IMR-90 (cell line): Measurements from ENCODE around the gene SAFB2. TPM values are rescaled to one million over a fixed set of nuclear protein-coding genes. Genes with fewer than 3 reads are reported as not detected.

ENCODE experiments used
- ATAC-seq: fragments of 200-7000 bp; cut with Tn5 transposase; 2 replicates; pipeline ENCODE4 v1.9.1; 2020; ENCODE audit warnings: low read depth, mild to moderate bottlenecking, moderate library complexity
- BruUV-seq: library from RNA; stranded (reverse); fragments of 400-500 nt; replicated peaks from 2 replicates; lab custom pipeline; 2021; lab: Mats Ljungman, UMichigan
- CTCF ChIA-PET: fragments of 300-600 bp; formaldehyde crosslinking; extraction: SDS; loops from one replicate; lab custom pipeline; 2021; ENCODE audit warnings: antibody characterized with exemption; lab: Yijun Ruan, JAX
- POLR2A ChIA-PET: fragments of 300-600 bp; sonication (Branson Sonifier 250); formaldehyde crosslinking; loops from one replicate; lab custom pipeline; 2022; ENCODE audit warnings: antibody characterized with exemption; ENCODE audit not compliant: unreplicated experiment; lab: Charles Lee
- DNase-seq: peaks from one replicate; pipeline ENCODE4 v3.0.0; 2013
- H2AFZ ChIP-seq: replicated peaks from 2 replicates; pipeline ENCODE3; 2013; ENCODE audit warnings: low read length, mild to moderate bottlenecking; ENCODE audit not compliant: poor library complexity
- H2AK5ac ChIP-seq: 2 replicates; pipeline ENCODE4 v1.6.1; 2013; ENCODE audit warnings: low read depth, low read length, inconsistent platforms
- H2AK9ac ChIP-seq: replicated peaks from 2 replicates; pipeline ENCODE3; 2013; ENCODE audit warnings: mild to moderate bottlenecking, low read depth, low read length, moderate library complexity; ENCODE audit not compliant: poor library complexity
- H2BK120ac ChIP-seq: 2 replicates; pipeline ENCODE4 v1.6.1; 2013; ENCODE audit warnings: low read depth, low read length, inconsistent platforms
- H2BK15ac ChIP-seq: 3 replicates; pipeline ENCODE4 v1.6.1; 2013; ENCODE audit warnings: low read depth, low read length, inconsistent platforms
- H2BK20ac ChIP-seq: 2 replicates; pipeline ENCODE4 v1.6.1; 2013; ENCODE audit warnings: low read depth, mild to moderate bottlenecking, inconsistent platforms, low read length, moderate library complexity
- H2BK5ac ChIP-seq: 2 replicates; pipeline ENCODE4 v1.6.1; 2013; ENCODE audit warnings: mild to moderate bottlenecking, low read depth, low read length, inconsistent platforms; ENCODE audit not compliant: poor library complexity, severe bottlenecking
- H3K14ac ChIP-seq: replicated peaks from 2 replicates; pipeline ENCODE4 v1.6.1; 2013; ENCODE audit warnings: low read depth, low read length, inconsistent platforms
- H3K18ac ChIP-seq: 2 replicates; pipeline ENCODE4 v1.6.1; 2013; ENCODE audit warnings: low read depth, low read length, control low read depth
- H3K23ac ChIP-seq: 2 replicates; pipeline ENCODE4 v1.6.1; 2013; ENCODE audit warnings: low read depth, low read length, inconsistent platforms
- H3K27ac ChIP-seq: 2 replicates; pipeline ENCODE4 v1.5.1; 2013; ENCODE audit warnings: mild to moderate bottlenecking, control low read depth, low read length; ENCODE audit not compliant: insufficient read depth
- H3K27me3 ChIP-seq: 2 replicates; pipeline ENCODE4 v1.6.1; 2013; ENCODE audit warnings: low read length; ENCODE audit not compliant: control insufficient read depth, insufficient read depth
- H3K36me3 ChIP-seq: 2 replicates; pipeline ENCODE4 v1.6.1; 2013; ENCODE audit warnings: low read length, mixed read lengths; ENCODE audit not compliant: control insufficient read depth, insufficient read depth
- H3K4ac ChIP-seq: 2 replicates; pipeline ENCODE4 v1.6.1; 2013; ENCODE audit warnings: low read depth, low read length, inconsistent platforms
- H3K4me1 ChIP-seq: 2 replicates; pipeline ENCODE4 v1.6.1; 2013; ENCODE audit warnings: low read length, mixed read lengths; ENCODE audit not compliant: control insufficient read depth, insufficient read depth
- H3K4me2 ChIP-seq: 2 replicates; pipeline ENCODE4 v1.6.1; 2013; ENCODE audit warnings: low read depth, mild to moderate bottlenecking, control low read depth, low read length, moderate library complexity
- H3K4me3 ChIP-seq: 2 replicates; pipeline ENCODE4 v1.5.1; 2013; ENCODE audit warnings: low read depth, mild to moderate bottlenecking, control low read depth, low read length, moderate library complexity; ENCODE audit not compliant: insufficient read depth
- H3K56ac ChIP-seq: 2 replicates; pipeline ENCODE4 v1.6.1; 2013; ENCODE audit warnings: low read length, inconsistent platforms; ENCODE audit not compliant: insufficient read depth; ENCODE audit errors: extremely low read depth
- H3K79me1 ChIP-seq, 2 experiments: 2 replicates each; pipeline ENCODE4 v1.6.1; 2013; ENCODE audit warnings: low read length in 2 of 2, inconsistent platforms in 1 of 2, low read depth in 1 of 2
- H3K9ac ChIP-seq: 2 replicates; pipeline ENCODE4 v1.6.1; 2013; ENCODE audit warnings: low read depth, low read length, control low read depth
- H3K9me1 ChIP-seq: 2 replicates; pipeline ENCODE4 v1.6.1; 2013; ENCODE audit warnings: low read length, inconsistent platforms; ENCODE audit not compliant: insufficient read depth
- H3K9me3 ChIP-seq: 2 replicates; pipeline ENCODE4 v1.6.1; 2013; ENCODE audit warnings: low read length; ENCODE audit not compliant: control insufficient read depth, insufficient read depth
- H4K20me1 ChIP-seq: 2 replicates; pipeline ENCODE4 v1.6.1; 2013; ENCODE audit warnings: low read length, inconsistent platforms; ENCODE audit not compliant: insufficient read depth
- H4K5ac ChIP-seq: 2 replicates; pipeline ENCODE4 v1.6.1; 2013; ENCODE audit warnings: mild to moderate bottlenecking, low read depth, low read length, control low read depth
- H4K8ac ChIP-seq, 2 experiments: 2 replicates each; pipeline ENCODE4 v1.6.1; 2013; ENCODE audit warnings: low read depth in 2 of 2, low read length in 2 of 2, control low read depth in 1 of 2, inconsistent platforms in 1 of 2
- H4K91ac ChIP-seq: 2 replicates; pipeline ENCODE4 v1.6.1; 2013; ENCODE audit warnings: low read depth, low read length, inconsistent platforms; ENCODE audit not compliant: insufficient read depth
- RAD21 ChIP-seq: IDR thresholded peaks from 2 replicates; pipeline ENCODE4 v1.6.1; 2012; ENCODE audit warnings: low read length, improper control_type of control experiment
- WGBS, 2 experiments: methylation state at CpG; one replicate each; pipeline versions ENCODE4 v1.1.5 to v1.1.7; 2013; ENCODE audit warnings: missing lambda C conversion rate in 2 of 2; ENCODE audit not compliant: insufficient read length in 1 of 2; ENCODE audit errors: extremely low coverage in 2 of 2; 5-methylcytosine and 5-hydroxymethylcytosine counted together
- dilution Hi-C: fragments of 300-500 bp; cut with HindIII; formaldehyde crosslinking; loops from one replicate; pipeline ENCODE4 v1.14.3; 2018; ENCODE audit warnings: low sequenced_read_pairs; ENCODE audit not compliant: unreplicated experiment
- in situ Hi-C: fragments of 300-500 bp; cut with MboI; formaldehyde crosslinking; loops from 3 replicates; pipeline ENCODE4 v1.14.3; 2019; ENCODE audit warnings: low sequenced_read_pairs, inconsistent platforms, mixed read lengths
- intact Hi-C: fragments of 100-400 bp; cut with micrococcal nuclease; formaldehyde crosslinking; loops from 2 replicates; pipeline ENCODE4 v1.10.0; 2022
- polyA plus RNA-seq, 3 experiments: library from polyadenylated mRNA; depleted of rRNA; stranded (reverse); fragments of >200 nt; gene quantifications; 2 replicates each; pipeline ENCODE4 v1.2.3, GENCODE V29; 2012; ENCODE audit warnings: low replicate concordance in 1 of 3
- total RNA-seq: library from RNA; depleted of rRNA; stranded (reverse); fragments of >200 nt; gene quantifications from 2 replicates; pipeline ENCODE4 v1.2.3, GENCODE V29; 2012

SAFB2 gene
- total and polyA plus RNA-seq, 2 of the 4 experiments (the other 2 are of a cell fraction), result 11.8 to 26.2 TPM

DNA sequence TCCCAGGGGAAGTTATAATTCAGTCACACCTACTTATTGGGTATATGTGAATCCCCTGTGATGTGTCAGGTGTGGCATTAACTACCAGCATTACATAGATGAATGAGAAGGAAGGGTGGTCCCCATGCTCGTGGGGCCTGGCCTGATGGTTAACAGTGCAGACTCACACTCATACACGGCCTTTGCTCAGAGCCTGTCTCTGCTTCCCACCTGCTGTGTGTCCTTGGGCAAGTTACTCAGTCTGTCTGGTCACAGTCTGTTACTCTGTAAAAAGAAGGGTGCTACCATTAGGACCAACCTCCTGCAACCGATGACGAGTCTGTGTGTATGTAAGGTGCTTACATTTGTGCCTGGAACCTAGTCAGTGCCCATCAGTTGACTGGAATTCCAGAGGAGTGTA is 24.1 kb upstream of the SAFB2 start:
- no peak for DNase-seq
- no peak overlapping the region for H4K91ac ChIP-seq
- no peak overlapping the region for H2AFZ ChIP-seq
- H2AK9ac ChIP-seq, result no peak overlapping the region
- no peak overlapping the region for H3K9ac ChIP-seq
- H3K4ac ChIP-seq, result no peak overlapping the region
- ChIA-PET POLR2A (interaction anchor here (1.0 kb wide), 1 partner anchor 24 kb away, joined by 5 read pairs; the partner anchor contains the start of genes SAFB and SAFB2), CTCF (no interaction called here)
- no peak overlapping the region for H3K14ac ChIP-seq
- H3K27me3 ChIP-seq, result no peaks in the 10 kb centered on the region
- no peak overlapping the region for H3K4me3 ChIP-seq
- no peak overlapping the region for H2BK15ac ChIP-seq
- no peak overlapping the region for H4K5ac ChIP-seq
- no peak overlapping the region for H3K27ac ChIP-seq
- no peak overlapping the region for H3K18ac ChIP-seq
- 100% methylated on average over 2 of the region's 4 CpGs; no CpG with 5 or more reads in 1 of the 2 experiments for WGBS, 2 experiments
- H2BK5ac ChIP-seq, result no peak overlapping the region
- H2AK5ac ChIP-seq, result no peak overlapping the region
- H3K23ac ChIP-seq, result no peak overlapping the region
- intact Hi-C loops (no loop called here), in situ Hi-C loops (no loop called here), dilution Hi-C loops (no loop called here)
- ATAC-seq, result no peak
- H3K36me3 ChIP-seq, result peaks cover 58% of the 10 kb centered on the region
- TF ChIP-seq RAD21, result no peak
- H4K20me1 ChIP-seq, result peaks cover 47% of the 10 kb centered on the region
- H3K79me1 ChIP-seq, result peaks cover 43 to 69% of the 10 kb centered on the region in 2 experiments
- peaks cover 20% of the 10 kb centered on the region for H3K9me1 ChIP-seq
- no peak overlapping the region for H4K8ac ChIP-seq
- H3K4me1 ChIP-seq, result no peaks in the 10 kb centered on the region
- H2BK20ac ChIP-seq, result no peak overlapping the region
- no peak overlapping the region for H2BK120ac ChIP-seq
- H3K4me2 ChIP-seq, result no peak overlapping the region
- H3K9me3 ChIP-seq, result no peaks in the 10 kb centered on the region
- BruUV-seq, result no TSS peak
- H3K56ac ChIP-seq, result no peak overlapping the region
